CD4-positive, alpha-beta T cell treated with Interleukin-6 at 100 ng/mL for 8 hours (primary cell): ENCODE results near the gene UPP1.
"Not testable (repeated sequence)": the region's sequence is repeated elsewhere in the genome, so short reads cannot be mapped to it uniquely, and the experiment has no call there.

Experiments
- DNase-seq: peaks from one replicate; pipeline ENCODE4 v3.0.0-alpha.2; 2020; ENCODE audit warnings: mixed read lengths, low spot score

Gene UPP1

DNA sequence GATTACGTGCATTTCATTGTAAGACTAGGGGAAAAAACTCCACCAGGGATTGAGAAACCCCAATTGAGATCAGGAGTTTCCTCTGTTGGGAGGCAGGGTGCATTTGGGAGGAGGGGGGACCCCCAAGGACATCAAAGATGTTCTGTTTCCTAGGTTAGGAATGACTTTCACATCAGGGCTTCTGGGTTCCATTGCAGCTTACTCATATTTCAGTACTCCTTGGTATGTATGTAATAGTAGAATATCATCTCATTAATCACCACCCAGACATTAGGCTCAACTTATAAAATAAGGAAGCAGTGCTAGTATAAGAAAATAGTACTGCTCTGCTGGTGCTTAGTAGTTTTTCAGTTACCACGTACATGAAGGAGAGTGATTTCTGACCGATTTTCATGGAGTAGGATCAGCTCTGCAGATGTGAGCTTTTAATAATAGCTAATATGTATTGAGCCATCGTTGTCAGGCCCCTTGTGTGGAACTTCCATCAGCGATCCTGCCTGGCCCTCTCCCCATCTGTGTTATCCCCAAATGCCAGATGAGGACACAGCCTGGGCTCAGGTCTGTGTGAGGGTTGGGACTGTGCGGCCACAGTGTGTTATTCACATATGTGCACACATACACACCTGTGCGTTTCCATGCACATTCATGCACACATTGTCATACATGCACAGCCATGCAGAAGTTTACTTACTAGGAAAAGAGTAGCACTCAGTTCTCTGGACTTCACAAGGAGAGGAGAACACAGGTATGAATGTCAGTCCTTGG, 23.5 kb downstream of the UPP1 start:
- no peak for DNase-seq

DNA sequence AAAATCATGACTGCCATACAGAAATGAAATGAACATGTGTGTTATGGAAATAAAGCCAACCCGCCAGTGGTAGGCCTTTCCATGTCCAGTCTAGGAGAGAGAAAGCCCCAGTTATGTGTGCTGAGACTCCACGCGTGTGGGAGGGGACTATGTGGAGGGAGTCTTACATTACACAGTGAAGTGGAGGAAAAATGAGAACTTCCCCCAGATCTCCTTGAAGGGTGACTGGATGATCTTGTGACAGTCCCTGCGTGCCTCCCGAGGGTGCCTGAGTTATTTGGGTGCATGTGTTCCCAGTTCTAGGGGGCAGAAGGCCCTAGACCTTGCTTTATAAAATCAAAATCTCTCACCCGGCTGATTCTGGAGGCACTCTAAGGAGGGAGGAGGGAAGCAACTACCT, 24.2 kb downstream of the UPP1 start:
- no peak for DNase-seq

DNA sequence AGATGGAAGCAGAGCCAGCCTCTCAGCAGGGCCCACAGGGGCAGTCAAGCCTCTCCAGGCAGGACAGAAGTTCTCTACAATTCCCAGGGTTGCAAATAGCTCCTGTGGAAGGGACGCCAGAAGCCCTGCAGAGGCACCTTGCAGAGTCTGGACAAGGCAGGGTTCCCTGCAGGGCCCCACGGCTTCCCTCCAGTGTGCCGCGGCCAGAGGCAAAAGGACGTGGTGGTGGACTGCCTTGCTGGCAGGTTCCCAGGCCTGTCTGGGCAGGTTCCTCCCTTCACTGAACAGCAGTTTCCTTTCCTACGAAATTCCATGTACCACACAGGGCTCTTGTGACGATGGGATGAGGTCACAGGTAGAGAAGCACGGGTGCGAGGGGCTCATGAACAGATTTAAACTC, 25.1 kb downstream of the UPP1 start:
- DNase-seq = no peak

DNA sequence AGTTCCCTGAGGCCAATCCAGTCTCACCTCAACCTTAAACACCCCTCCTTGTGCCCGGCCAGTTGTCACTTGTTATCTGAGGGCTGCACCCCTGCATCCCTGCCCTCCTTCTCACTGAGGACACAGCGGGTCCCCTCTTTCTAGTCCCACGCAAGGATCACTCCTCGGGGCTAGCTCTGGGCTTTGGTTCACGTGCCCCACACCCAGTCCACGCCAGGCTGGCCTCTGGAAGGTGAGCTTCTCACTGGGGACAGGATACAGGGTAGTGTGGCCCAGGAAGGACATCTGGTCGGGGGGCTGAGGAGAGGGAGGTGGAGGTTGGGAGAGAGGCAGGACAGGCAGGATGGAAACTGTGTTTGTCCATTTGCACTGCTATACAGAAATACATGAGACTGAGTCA, 25.5 kb downstream of the UPP1 start:
- no peak for DNase-seq

DNA sequence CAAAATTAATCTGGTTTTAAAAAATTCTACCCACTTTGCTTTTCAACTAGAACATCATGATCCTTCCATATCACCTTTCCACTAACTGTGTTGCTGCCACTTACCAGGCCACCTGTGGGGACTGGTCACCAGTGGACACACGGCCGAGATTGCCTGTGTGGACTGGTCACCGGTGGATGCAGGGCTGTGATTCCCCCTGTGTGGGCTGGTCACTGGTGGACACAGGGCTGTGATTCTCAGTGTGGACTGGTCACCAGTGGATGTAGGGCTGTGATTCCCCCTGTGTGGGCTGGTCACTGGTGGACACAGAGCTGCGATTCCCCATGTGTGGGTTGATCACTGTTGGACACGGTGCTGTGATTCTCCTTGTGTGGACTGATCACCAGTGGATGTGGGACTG, 27.0 kb downstream of the UPP1 start:
- DNase-seq = no peak

DNA sequence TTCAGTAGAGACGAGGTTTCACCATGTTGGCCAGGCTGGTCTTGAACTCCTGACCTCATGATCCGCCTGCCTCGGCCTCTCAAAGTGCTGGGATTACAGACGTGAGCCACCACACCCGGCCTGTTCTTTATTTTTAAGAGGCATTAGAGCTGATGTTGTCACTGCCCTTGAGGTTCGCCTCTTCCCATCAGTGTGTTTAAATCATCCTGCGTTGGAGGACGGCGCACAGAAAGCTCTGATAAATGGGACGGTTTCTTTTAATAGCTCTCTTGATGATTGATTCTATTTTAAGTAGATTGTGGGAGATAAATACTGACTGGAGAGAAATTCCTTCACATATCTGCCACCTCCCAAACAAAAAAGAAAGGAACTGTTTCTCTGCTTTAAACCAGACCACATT, 29.0 kb downstream of the UPP1 start:
- no peak for DNase-seq

DNA sequence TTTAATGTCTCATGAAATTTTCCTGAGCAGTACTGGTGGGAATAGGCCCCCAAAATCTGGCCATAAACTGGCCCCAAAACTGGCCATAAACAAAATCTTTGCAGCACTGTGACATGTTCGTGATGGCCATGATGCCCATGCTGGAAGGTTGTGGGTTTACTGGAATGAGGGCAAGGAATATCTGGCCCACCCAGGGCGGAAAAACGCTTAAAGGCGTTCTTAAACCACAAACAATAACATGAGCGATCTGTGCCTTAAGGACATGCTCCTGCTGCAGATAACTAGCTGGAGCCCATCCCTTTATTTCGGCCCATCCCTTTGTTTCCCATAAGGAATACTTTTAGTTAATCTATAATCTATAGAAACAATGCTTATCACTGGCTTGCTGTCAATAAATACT, 31.5 kb downstream of the UPP1 start:
- DNase-seq = not testable (repeated sequence)

DNA sequence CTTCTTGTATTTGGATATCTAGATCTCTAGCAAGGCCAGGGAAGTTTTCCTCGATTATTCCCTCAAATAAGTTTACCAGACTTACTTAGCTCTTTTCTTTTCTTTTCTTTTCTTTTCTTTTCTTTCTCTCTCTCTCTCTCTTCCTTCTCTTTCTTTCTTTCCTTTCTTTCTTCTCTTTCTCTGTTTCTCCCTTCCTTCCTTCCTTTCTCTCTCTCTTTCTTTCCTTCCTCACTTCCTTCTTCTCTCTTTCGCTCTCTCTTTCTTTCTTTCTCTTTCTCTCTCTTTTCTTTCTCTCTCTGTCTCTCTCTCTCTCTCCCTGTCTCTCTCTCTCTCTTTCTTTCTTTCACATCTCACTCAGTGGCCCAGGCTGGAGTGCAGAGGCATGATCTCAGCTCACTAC, 37.0 kb downstream of the UPP1 start:
- no peak for DNase-seq

DNA sequence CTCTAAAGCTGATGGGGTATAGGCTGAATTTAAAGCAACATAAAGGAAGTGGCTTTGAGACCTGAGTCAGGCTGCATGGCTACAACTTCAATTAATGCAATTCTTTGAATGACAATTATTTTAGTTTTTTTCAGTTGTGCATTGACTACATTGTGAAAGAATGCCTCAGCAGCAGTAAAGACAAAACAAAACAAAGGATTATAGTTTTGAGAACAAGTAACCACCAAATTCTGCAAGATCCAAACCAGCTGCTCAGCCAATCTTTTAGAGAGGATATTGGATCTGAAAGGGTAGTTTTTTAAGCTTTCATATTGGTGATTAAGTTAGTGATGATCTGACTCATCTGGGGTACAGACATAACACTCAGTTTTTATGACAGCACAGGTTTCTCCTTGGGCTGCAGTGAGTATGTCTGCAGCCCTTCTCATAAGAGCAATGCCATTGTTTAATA, 41.6 kb downstream of the UPP1 start:
- no peak for DNase-seq

DNA sequence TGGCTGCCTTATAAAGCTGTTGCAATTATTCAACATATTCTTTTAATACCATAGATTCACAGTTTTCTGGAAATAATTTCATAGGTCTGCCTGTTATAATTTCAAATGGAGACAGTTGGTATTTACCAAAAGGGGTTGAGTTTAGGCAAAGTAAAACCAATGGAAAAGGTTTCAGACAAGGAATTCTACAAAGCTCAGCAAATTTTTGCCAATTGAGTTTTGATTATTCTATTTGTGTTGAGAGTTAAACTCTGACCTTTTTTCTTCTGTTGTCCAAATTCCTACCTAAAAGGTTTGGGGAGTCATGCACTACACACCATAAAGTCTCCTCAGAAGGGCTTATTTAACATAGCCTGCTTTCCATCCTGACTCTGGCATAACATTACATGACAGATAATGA, 43.7 kb downstream of the UPP1 start:
- no peak for DNase-seq

DNA sequence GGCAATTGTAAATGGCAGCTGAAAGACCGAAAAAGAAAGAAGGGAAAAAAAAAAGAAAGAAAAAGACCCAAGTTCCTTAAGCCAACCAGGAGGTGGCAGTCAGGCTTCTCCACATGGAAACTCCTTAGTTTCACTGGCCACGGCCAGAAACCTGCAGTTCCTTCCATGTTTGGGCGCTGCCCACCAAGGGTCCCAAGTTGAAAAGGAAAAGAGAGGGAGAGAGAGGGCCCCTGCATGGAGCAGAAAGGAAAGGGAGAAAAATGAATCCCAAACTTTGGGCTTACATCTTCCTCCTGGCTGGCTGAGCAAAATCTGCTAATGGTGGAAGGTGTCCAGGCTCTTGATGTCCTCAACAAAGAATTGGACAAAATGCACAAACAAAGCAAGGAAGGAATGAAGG, 50.4 kb downstream of the UPP1 start:
- DNase-seq = no peak

DNA sequence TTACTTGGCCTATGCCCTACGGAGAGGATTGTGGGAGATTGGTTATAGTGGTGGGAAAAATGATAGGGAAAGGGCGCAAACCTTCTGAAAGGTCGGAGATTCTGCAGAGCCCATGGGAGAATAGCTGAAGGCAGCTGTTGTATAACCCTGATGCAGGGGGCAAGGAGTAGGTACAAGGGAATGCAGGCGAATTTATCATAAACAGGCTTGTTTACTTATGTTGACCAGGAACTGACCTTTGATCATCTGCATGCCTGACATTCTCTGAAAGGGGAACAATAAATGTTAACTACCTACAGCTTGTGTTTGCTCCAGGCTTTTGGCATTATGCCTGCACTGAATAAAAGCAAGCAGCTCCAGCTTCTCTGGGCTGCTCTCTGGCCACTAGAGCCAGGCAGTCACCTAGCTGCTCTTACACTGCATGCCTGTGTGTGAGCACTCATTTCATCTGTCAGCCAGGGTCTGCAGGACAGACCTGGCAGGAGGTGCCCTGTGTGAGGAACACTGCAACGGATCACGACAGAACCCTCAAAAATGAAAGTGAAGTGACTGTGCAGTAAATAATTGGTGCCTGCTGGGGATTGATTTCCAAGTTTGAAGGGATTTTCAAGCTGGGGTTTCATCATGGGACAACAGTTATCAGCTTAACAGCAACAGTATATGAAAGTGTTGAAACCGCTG, 51.1 kb downstream of the UPP1 start:
- DNase-seq = no peak

DNA sequence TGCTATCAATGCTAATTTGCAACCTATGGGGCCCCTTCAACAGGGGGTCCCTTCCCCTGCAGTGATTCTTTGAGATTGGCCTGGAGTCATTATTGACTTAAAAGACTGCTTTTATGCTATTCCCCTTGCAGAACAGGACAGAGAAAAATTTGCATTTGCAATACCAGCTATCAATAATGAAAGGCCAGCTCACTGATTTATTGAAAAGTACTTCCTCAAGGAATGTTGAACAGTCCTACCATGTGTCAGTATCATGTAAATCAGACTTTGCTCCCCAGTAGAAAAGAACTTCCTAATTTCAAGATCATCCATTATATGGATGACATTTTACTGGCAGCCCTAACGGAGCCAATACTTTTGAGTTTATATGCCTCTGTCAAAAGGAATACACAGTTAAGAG, 52.5 kb downstream of the UPP1 start:
- DNase-seq = no peak

DNA sequence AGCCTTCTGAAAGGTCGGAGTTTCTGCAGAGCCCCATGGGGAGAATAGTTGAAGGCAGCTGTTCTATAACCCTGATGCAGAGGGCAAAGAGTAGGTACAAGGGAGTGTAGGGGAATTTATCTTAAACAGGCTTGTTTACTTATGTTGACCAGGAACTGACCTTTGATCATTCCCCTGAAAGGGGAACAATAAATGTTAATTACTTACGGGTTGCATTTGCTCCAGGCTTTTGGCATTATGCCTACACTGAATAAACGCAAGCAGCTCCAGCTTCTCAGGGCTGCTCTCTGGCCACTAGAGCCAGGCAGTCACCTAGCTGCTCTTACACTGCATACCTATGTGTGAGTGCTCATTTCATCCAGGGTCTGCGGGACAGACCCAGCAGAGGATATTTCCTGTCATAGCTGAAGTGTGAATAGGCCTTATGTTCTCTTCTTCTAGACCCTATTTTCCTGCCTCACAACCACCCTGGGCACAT, 55.3 kb downstream of the UPP1 start:
- DNase-seq = no peak

DNA sequence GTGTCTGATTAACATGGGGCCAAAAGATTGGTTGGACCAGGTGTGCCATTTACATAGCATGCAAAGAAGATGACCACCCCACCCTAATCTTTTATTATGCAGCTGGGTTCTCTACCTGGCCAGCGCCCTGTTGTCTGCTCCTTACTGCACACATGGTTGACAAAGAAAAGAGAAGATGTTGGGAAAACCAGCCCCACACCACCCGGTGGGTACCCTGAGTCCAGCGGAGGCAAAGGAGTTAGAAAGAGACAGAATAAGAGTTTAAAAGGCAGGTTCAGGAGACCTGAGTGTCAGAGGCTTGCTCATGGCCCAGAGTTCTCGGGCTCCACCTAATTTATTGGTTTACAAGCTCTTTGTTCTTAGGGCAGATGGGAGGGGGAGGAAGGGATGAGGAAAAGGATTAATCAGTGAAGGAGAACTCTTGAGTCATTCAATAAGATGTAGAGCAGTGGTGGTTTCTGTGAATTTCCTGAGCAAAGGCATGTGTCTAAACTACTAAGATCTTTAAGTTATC, 58.1 kb downstream of the UPP1 start:
- no peak for DNase-seq

DNA sequence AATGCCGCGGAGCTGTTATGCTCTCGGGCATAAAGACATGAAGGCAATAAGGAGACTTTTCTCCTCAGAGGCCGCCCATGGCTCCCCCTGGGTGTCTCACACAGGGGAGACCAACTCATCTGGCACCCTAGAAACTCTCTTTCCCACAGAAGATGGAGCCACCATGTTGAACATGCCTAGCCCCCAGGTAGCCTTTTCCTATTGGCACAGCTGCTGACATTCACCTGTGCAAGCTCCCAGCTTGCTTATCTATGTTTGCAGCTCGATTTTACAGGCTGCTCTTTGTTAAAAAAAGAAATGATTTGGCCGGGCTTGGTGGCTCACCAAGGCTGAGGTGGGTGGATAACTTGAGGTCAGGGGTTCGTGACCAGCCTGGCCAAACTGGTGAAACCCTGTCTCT, 58.6 kb downstream of the UPP1 start:
- DNase-seq = not testable (repeated sequence)

DNA sequence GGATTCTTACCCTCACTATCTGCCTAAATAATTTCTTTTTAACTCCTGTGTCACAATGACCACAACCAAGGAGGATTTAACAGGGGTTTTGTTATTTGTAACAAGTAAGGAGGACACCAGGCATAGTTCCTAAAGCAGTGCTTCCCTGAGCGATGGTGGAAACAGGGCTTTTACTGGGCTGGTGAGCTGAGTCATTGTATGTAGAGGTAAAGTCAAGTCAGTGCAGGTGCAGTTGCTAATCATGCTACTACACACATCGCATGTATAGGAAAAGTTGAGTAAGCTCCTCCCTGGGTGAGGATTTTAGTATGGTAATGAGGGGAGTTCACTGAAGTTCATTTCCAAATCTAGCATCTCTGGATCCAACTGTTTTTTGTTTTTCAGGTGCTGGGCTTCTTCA, 59.2 kb downstream of the UPP1 start:
- no peak for DNase-seq

DNA sequence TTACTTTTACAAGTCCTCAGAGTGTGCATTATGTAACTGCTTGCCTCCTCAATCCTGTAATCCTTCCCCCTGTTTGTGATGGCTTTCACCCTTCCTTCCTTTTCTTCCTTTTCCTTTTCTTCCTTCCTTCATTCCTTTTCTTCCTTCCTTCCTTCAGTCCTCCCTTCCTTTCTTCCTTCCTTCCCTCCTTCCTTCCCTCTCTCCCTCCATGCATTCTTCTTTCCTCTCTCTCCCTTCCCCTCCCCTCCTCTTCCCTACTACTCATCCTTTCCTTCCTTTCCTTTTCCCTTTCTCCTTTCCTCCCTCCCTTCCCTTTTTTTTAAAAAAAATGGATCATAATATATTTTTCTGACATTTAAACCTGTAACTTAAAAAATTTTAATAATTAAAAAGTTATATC, 60.0 kb downstream of the UPP1 start:
- DNase-seq = no peak

DNA sequence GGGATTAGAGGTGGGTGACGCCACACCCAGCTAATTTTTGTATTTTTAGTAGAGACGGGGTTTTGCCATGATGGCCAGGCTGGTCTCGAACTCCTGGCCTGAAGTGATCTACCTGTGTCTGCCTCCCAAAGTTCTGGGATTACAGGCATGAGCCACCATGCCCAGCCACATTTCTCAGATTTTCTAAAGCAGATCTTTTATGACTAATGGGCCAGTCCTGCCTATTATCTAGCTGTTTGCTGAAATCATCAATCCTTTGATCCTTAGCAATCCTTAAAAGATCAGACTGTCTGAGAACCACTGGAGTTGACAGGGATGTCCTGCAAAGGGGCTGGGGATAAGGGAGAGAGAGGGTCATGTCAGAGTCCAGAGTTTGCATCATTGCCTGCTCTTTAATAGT, 61.0 kb downstream of the UPP1 start:
- no peak for DNase-seq

DNA sequence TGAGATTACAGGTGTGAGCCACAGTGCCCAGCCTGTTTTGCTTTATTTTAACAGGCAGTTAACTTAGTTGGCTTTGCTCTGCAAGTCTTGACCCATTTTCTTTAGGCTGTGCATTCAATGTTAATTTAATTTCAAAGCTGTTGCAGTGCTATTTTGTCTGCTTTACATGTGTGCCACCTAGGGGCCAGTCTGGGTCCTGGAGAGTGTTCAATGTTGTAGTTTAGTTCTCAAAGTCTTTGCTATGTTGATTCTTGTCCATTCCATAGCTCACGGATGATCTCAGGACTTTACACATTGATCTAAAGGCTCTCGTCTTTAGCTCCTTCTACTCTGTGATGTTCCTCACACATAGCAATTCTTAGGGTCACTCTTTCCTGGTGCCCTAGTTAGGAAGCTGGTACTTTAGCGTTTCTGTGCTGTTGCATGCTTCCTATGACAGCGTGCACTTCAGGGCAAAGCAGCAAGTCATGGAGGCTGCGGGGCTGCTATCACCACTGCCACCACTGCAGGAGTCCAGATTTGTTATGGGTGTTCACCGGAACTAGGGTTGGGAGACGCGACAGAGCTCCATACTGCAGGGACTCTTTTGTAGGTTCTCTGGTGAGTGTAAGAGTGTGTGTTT, 65.8 kb downstream of the UPP1 start:
- peak; percentile 20 for DNase-seq
